C4-2B (cell line): Measurements from ENCODE around the gene SLC22A4.

Source experiments
- CTCF ChIP-seq: fragments of 450-650 bp; conservative IDR thresholded peaks from 2 replicates; pipeline ENCODE4 v1.5.1; 2017; ENCODE audit warnings: mild to moderate bottlenecking
- ZFX ChIP-seq: fragments of 450-650 bp; IDR thresholded peaks from 2 replicates; pipeline ENCODE4 v1.6.1; 2017

GRCh38 chr5:132250547-132250946 lies 43.6 kb upstream of the SLC22A4 start:
- no peak for TF ChIP-seq CTCF
- TF ChIP-seq ZFX = no peak
